NCI-H774 (cell line): ENCODE results near the gene PKHD1.
A peak's percentile ranks its signal among the peaks of the same experiment; 100 is the strongest.
"Not testable (repeated sequence)": the region's sequence is repeated elsewhere in the genome, so short reads cannot be mapped to it uniquely, and the experiment has no call there.

ENCODE experiments used
- DNase-seq: peaks from one replicate; lab custom pipeline; 2025; lab: John Stamatoyannopoulos, UW

PKHD1 gene

GRCh38 chr6:51992876-51993275, 94.5 kb downstream of the PKHD1 start:
- DNase-seq = no peak

GRCh38 chr6:51989789-51990188, 97.6 kb downstream of the PKHD1 start:
- no peak for DNase-seq

GRCh38 chr6:51986864-51987263, 100.5 kb downstream of the PKHD1 start:
- DNase-seq = no peak

GRCh38 chr6:51983564-51983963, 103.8 kb downstream of the PKHD1 start:
- no peak for DNase-seq

GRCh38 chr6:51982695-51983094, 104.7 kb downstream of the PKHD1 start:
- not testable (repeated sequence) for DNase-seq

GRCh38 chr6:51976374-51976773, 111.0 kb downstream of the PKHD1 start:
- DNase-seq = no peak

GRCh38 chr6:51972659-51973058, 114.8 kb downstream of the PKHD1 start:
- DNase-seq = no peak

GRCh38 chr6:51968265-51968664, 119.1 kb downstream of the PKHD1 start:
- DNase-seq = no peak

- DNase-seq = no peak
These were observed 122.1 kb downstream of the PKHD1 start for GRCh38 chr6:51965222-51965801.

- DNase-seq = no peak
These were observed 123.4 kb downstream of the PKHD1 start for GRCh38 chr6:51963980-51964379.

GRCh38 chr6:51962354-51962753, 125.1 kb downstream of the PKHD1 start:
- no peak for DNase-seq

- DNase-seq = no peak
These were observed 127.0 kb downstream of the PKHD1 start for GRCh38 chr6:51960419-51960818.

- DNase-seq = peak; percentile 57
These were observed 127.5 kb downstream of the PKHD1 start for GRCh38 chr6:51959744-51960383.

GRCh38 chr6:51954681-51955080, 132.7 kb downstream of the PKHD1 start:
- DNase-seq = no peak

GRCh38 chr6:51953246-51953645, 134.2 kb downstream of the PKHD1 start:
- DNase-seq = no peak

- no peak for DNase-seq
These were observed 135.5 kb downstream of the PKHD1 start for GRCh38 chr6:51951924-51952323.

GRCh38 chr6:51949526-51949925, 137.9 kb downstream of the PKHD1 start:
- DNase-seq = no peak

GRCh38 chr6:51939695-51940094, 147.7 kb downstream of the PKHD1 start:
- DNase-seq = not testable (repeated sequence)

GRCh38 chr6:51936531-51937290, 150.7 kb downstream of the PKHD1 start:
- DNase-seq = no peak

GRCh38 chr6:51934098-51934497, 153.3 kb downstream of the PKHD1 start:
- no peak for DNase-seq

GRCh38 chr6:51932956-51933355, 154.5 kb downstream of the PKHD1 start:
- DNase-seq = no peak

- DNase-seq = no peak
These were observed 156.8 kb downstream of the PKHD1 start for GRCh38 chr6:51930602-51931001.

GRCh38 chr6:51929934-51930574, 157.4 kb downstream of the PKHD1 start:
- no peak for DNase-seq
